ENCODE results near the gene SLC19A1.
A peak's percentile ranks its signal among the peaks of the same experiment; 100 is the strongest.

SLC19A1 gene

DNA sequence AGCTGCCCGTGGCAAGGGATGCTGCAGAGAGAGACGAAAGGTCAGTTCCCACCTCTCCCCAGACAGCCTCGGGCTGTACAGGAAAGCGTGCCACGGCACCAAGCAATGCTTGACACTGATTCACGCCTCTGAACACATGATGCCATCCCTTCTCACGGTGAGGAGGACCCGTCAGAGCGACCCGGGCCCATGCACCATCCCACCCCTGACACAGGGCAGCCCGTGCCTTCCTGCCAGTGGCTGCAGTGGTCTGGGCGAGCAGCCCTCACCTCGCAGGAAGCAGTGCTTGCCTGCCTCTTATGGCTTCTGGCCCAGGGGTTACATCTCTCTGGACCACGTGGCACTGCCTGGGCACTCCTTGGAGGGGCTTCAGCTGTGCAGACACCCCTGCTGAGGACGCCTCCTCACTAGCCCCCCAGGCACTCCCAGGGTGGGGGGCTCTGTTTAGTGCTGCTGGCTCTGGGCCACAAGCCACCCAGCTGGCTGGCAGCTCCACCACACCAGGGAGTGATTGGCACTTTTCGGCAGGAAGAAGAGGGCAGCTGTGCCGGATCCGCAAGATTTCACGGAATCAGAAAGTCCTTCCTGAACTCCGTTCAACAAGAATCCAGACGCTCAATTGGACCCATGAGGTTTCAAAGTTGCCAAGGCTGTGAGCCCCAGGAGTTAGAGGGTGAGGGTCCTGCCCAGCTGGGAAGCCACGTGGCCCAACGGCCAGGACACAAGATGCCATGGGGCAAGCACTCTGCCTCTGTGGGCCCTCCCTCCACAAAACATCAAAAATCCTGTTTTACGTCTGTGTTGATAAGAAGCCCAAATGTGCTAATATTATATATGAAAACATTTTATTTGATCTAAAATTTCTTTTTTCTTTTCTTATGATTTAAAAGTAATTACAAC lies 34.8 kb upstream of the SLC19A1 start:
- H4K20me1 ChIP-seq (ENCODE audit: insufficient read depth, low read length): no peaks in the 10 kb centered on the region
- no peak overlapping the region for H3K27ac ChIP-seq (ENCODE audit: low read length)
- H3K4me3 ChIP-seq (ENCODE audit: low read depth in 1 of 2, low read length in 2 of 2): no peak overlapping the region
- no peak overlapping the region for H3K4me2 ChIP-seq (ENCODE audit: insufficient read depth, low read length)
- no peaks in the 10 kb centered on the region for H3K36me3 ChIP-seq (ENCODE audit: insufficient read depth, low read length)
- H3K27me3 ChIP-seq (ENCODE audit: insufficient read depth, low read length, poor library complexity): no peaks in the 10 kb centered on the region
- TF ChIP-seq, protein P1, sequence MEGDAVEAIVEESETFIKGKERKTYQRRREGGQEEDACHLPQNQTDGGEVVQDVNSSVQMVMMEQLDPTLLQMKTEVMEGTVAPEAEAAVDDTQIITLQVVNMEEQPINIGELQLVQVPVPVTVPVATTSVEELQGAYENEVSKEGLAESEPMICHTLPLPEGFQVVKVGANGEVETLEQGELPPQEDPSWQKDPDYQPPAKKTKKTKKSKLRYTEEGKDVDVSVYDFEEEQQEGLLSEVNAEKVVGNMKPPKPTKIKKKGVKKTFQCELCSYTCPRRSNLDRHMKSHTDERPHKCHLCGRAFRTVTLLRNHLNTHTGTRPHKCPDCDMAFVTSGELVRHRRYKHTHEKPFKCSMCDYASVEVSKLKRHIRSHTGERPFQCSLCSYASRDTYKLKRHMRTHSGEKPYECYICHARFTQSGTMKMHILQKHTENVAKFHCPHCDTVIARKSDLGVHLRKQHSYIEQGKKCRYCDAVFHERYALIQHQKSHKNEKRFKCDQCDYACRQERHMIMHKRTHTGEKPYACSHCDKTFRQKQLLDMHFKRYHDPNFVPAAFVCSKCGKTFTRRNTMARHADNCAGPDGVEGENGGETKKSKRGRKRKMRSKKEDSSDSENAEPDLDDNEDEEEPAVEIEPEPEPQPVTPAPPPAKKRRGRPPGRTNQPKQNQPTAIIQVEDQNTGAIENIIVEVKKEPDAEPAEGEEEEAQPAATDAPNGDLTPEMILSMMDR (IDR thresholded peaks at IDR 0.05; ENCODE audit: borderline replicate concordance, extremely low read depth, low read length, poor library complexity, severe bottlenecking): no peak
- no peak for TF ChIP-seq EZH2 (IDR thresholded peaks at IDR 0.05; ENCODE audit: borderline replicate concordance, low read depth, low read length, severe bottlenecking)
- H2AFZ ChIP-seq (ENCODE audit: low read depth, low read length): no peak overlapping the region
- no peak overlapping the region for H3K9ac ChIP-seq (ENCODE audit: low read depth, low read length)
- H3K79me2 ChIP-seq (ENCODE audit: insufficient read depth, low read length): no peaks in the 10 kb centered on the region
- H3K4me1 ChIP-seq (ENCODE audit: insufficient read depth, low read length): no peaks in the 10 kb centered on the region
- H3K9me3 ChIP-seq (ENCODE audit: insufficient read depth, low read length, severe bottlenecking): no peaks in the 10 kb centered on the region
- ATAC-seq (ENCODE audit: insufficient read depth, low read depth) (no peak), DNase-seq (no peak)

DNA sequence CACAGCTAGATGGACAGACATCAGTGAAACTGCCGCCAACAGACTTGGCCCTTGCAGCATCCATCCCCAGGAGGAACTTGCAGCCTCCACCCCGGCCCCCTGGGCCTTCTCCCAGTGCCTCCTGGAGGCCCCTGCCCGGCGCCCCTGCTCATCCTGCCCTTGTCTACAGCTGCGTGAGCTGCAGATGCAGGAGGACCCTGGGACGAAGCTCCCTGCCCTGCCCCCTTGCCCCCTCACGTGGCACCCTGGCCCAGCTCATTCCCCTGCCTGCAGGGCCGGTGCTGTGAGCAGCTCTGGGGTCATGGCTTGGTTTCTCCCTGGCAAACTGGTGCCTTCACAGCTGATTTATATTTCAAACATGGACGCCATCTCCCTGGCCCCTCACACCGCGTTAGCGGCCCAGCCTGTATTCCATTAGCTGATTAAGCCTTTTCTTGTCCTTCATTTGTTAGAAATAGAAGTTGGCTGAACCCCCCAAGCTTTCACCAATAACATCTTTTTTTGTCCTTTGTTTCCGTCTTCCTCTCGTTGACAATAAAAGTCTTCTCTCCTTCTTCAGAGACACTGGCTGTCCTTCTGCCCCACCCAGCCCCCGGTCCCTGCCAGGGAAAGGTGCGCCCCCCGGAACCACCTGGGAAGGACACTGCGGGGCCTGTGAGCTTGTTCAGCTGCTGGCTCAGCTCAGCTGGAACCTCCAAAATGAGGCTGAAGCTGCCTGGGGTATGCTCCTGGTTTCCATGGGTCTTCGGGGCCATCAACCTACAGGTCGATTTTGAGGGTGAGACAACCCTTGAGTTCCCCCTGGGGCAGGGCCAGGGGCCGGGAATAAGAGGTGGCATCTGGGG lies 34.0 kb upstream of the SLC19A1 start:
- ATAC-seq (ENCODE audit: insufficient read depth, low read depth): 0 out of 3 replicates have a peak, but pooled peaks have one; percentile 23
- Histone ChIP-seq H2AFZ (ENCODE audit: low read depth, low read length) (no peak overlapping the region), H3K9ac (ENCODE audit: low read depth, low read length) (no peak overlapping the region), H3K4me1 (ENCODE audit: insufficient read depth, low read length) (no peaks in the 10 kb centered on the region), H3K4me2 (ENCODE audit: insufficient read depth, low read length) (no peak overlapping the region), H3K79me2 (ENCODE audit: insufficient read depth, low read length) (no peaks in the 10 kb centered on the region), H3K36me3 (ENCODE audit: insufficient read depth, low read length) (no peaks in the 10 kb centered on the region), H3K9me3 (ENCODE audit: insufficient read depth, low read length, severe bottlenecking) (no peaks in the 10 kb centered on the region), H4K20me1 (ENCODE audit: insufficient read depth, low read length) (no peaks in the 10 kb centered on the region), H3K27me3 (ENCODE audit: insufficient read depth, low read length, poor library complexity) (no peaks in the 10 kb centered on the region), H3K27ac (ENCODE audit: low read length) (no peak overlapping the region), H3K4me3 (ENCODE audit: low read depth in 1 of 2, low read length in 2 of 2) (no peak overlapping the region)
- TF ChIP-seq, protein P1 (IDR thresholded peaks at IDR 0.05; ENCODE audit: borderline replicate concordance, extremely low read depth, low read length, poor library complexity, severe bottlenecking): no peak
- TF ChIP-seq EZH2 (IDR thresholded peaks at IDR 0.05; ENCODE audit: borderline replicate concordance, low read depth, low read length, severe bottlenecking): no peak
- no peak for DNase-seq

DNA sequence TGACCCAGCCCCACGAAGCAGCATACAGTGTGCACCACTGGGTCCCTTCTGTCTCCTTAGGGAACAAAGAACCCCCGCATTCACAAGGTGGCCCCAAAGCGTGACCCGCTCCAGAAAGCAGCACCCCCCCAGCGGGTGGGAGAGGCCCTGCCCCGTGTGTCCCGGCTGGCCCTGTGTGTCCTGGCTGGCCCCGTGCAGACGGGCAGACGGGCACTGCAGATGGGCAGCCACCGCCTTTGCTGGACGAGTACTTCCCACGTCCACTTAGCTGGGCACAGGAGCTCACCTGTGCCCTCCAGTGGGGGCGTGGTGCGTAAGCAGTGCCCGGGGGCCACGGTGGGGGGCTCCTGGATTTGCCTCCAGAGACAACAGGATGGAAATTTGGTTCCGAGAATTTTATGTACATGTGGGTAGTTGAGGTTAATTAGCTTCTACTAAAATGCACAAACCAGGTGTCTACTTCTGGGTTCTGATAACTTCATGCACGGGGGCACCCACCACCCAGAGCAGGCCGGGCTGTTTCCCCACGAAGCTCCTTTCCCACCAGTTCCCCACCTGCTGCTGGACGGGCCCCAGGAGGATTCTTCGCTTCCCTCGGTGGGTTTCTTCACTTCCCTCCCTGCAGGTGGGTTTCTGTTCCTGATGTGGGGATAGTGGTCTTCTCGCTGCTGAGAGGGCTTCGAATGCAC lies 33.2 kb upstream of the SLC19A1 start:
- ATAC-seq (ENCODE audit: insufficient read depth, low read depth): 0 out of 3 replicates have a peak, but pooled peaks have one; percentile 21
- DNase-seq: no peak
- Histone ChIP-seq H3K4me1 (ENCODE audit: insufficient read depth, low read length) (no peaks in the 10 kb centered on the region), H4K20me1 (ENCODE audit: insufficient read depth, low read length) (no peaks in the 10 kb centered on the region), H3K4me3 (ENCODE audit: low read depth in 1 of 2, low read length in 2 of 2) (no peak overlapping the region), H3K36me3 (ENCODE audit: insufficient read depth, low read length) (no peaks in the 10 kb centered on the region), H3K9me3 (ENCODE audit: insufficient read depth, low read length, severe bottlenecking) (no peaks in the 10 kb centered on the region), H2AFZ (ENCODE audit: low read depth, low read length) (no peak overlapping the region), H3K4me2 (ENCODE audit: insufficient read depth, low read length) (no peak overlapping the region), H3K79me2 (ENCODE audit: insufficient read depth, low read length) (no peaks in the 10 kb centered on the region), H3K27ac (ENCODE audit: low read length) (no peak overlapping the region), H3K9ac (ENCODE audit: low read depth, low read length) (no peak overlapping the region), H3K27me3 (ENCODE audit: insufficient read depth, low read length, poor library complexity) (no peaks in the 10 kb centered on the region)
- TF ChIP-seq EZH2 (IDR thresholded peaks at IDR 0.05; ENCODE audit: borderline replicate concordance, low read depth, low read length, severe bottlenecking): no peak
- TF ChIP-seq, protein P1 (IDR thresholded peaks at IDR 0.05; ENCODE audit: borderline replicate concordance, extremely low read depth, low read length, poor library complexity, severe bottlenecking): peak; percentile 4
